GM19324 (cell line): ENCODE measurements around the gene PDE9A.
"Not testable (repeated sequence)": the region's sequence is repeated elsewhere in the genome, so short reads cannot be mapped to it uniquely, and the experiment has no call there.

ENCODE experiments used
- ATAC-seq: cut with Tn5 transposase; IDR thresholded peaks from one replicate; pipeline ENCODE4 v1.9.1; 2021; ENCODE audit warnings: mild to moderate bottlenecking, moderate library complexity; ENCODE audit not compliant: unreplicated experiment, low FRiP score

PDE9A gene

GRCh38 chr21:42812528-42813241, 159.3 kb downstream of the PDE9A start:
- ATAC-seq: not testable (repeated sequence)

- ATAC-seq: no peak
Observed at GRCh38 chr21:42815217-42815616, 161.8 kb downstream of the PDE9A start.

- ATAC-seq: no peak
Observed at GRCh38 chr21:42818328-42818749, 164.9 kb downstream of the PDE9A start.

- ATAC-seq: no peak
Observed at GRCh38 chr21:42819861-42820615, 166.6 kb downstream of the PDE9A start.

GRCh38 chr21:42820616-42821465, 167.4 kb downstream of the PDE9A start:
- no peak for ATAC-seq
